Endothelial cell of umbilical vein (primary cell): ENCODE measurements around the gene GARIN5A. TPM values are rescaled to one million over a fixed set of nuclear protein-coding genes. Genes with fewer than 3 reads are reported as not detected.

Experiments
- BruUV-seq: library from RNA; stranded (reverse); fragments of 400-500 nt; replicated peaks from 2 replicates; lab custom pipeline; 2021; lab: Mats Ljungman, UMichigan
- CTCF ChIA-PET: fragments of 300-600, 350-600 bp; sonication (Branson Sonifier 250); formaldehyde crosslinking; loops from one replicate; lab custom pipeline; 2021; ENCODE audit warnings: antibody characterized with exemption, inconsistent platforms; lab: Charles Lee
- POLR2A ChIA-PET: fragments of 300-600, 350-600 bp; sonication (Branson Sonifier 250); formaldehyde crosslinking; loops from one replicate; lab custom pipeline; 2021; ENCODE audit warnings: antibody characterized with exemption, inconsistent platforms; lab: Charles Lee
- DNase-seq: peaks from one replicate; pipeline ENCODE4 v3.0.0-alpha.2; 2011; ENCODE audit warnings: low read depth, low spot score
- FAIRE-seq: peaks from 2 replicates; lab custom pipeline; 2011; peaks lifted over from hg19 to GRCh38; lab: Jason Lieb, UNC
- H2AFZ ChIP-seq: 2 replicates; pipeline ENCODE4 v1.6.0; 2012; ENCODE audit warnings: low read depth, low read length, control low read depth, inconsistent platforms
- H3K27ac ChIP-seq: 2 replicates; pipeline ENCODE4 v1.5.1; 2011; ENCODE audit warnings: low read depth, mild to moderate bottlenecking, control low read depth, low read length, moderate library complexity; ENCODE audit not compliant: insufficient read depth
- H3K27me3 ChIP-seq, 2 experiments: 2 replicates each; pipeline versions ENCODE4 v1.6.0 to v1.6.1; 2011; ENCODE audit warnings: low read length in 2 of 2, mixed read lengths in 1 of 2; ENCODE audit not compliant: control insufficient read depth in 2 of 2, insufficient read depth in 2 of 2
- H3K36me3 ChIP-seq, 2 experiments: 2 replicates in 1 of 2; 3 replicates in 1 of 2; pipeline ENCODE4 v1.5.1; 2011; ENCODE audit warnings: low read length in 2 of 2, mild to moderate bottlenecking in 1 of 2, moderate library complexity in 1 of 2; ENCODE audit not compliant: control insufficient read depth in 2 of 2, insufficient read depth in 2 of 2; ENCODE audit errors: extremely low read depth in 1 of 2
- H3K4me1 ChIP-seq: 3 replicates; pipeline ENCODE4 v1.5.1; 2011; ENCODE audit warnings: mild to moderate bottlenecking, low read length; ENCODE audit not compliant: control insufficient read depth, insufficient read depth; ENCODE audit errors: extremely low read depth
- H3K4me2 ChIP-seq: 2 replicates; pipeline ENCODE4 v1.6.1; 2011; ENCODE audit warnings: low read length, control low read depth, mixed read lengths; ENCODE audit not compliant: insufficient read depth
- H3K4me3 ChIP-seq, 3 experiments: fragments of 200-600 bp in 1 of 3; sonication (generic), shearing (Covaris generic) in 1 of 3; replicated peaks in 1 of 3; 2 replicates each; pipeline ENCODE4 v1.5.1; 2011 to 2016; ENCODE audit warnings: control low read depth in 3 of 3, low read length in 3 of 3, mild to moderate bottlenecking in 2 of 3, inconsistent platforms in 1 of 3, low read depth in 1 of 3, moderate library complexity in 1 of 3; ENCODE audit not compliant: insufficient read depth in 1 of 3
- H3K79me2 ChIP-seq: 2 replicates; pipeline ENCODE4 v1.6.0; 2012; ENCODE audit warnings: low read length, inconsistent platforms; ENCODE audit not compliant: control insufficient read depth, insufficient read depth
- H3K9ac ChIP-seq: replicated peaks from 2 replicates; pipeline ENCODE3; 2011; ENCODE audit warnings: low read length, control low read depth; ENCODE audit not compliant: insufficient read depth; ENCODE audit errors: extremely low read depth
- H3K9me1 ChIP-seq: replicated peaks from 3 replicates; pipeline ENCODE4 v1.6.0; 2011; ENCODE audit warnings: mild to moderate bottlenecking, low read length; ENCODE audit not compliant: control insufficient read depth, insufficient read depth; ENCODE audit errors: extremely low read depth
- H3K9me3 ChIP-seq: replicated peaks from 2 replicates; pipeline ENCODE4 v1.5.1; 2012; ENCODE audit warnings: low read length, inconsistent platforms; ENCODE audit not compliant: control insufficient read depth, insufficient read depth
- H4K20me1 ChIP-seq: replicated peaks from 2 replicates; pipeline ENCODE3; 2011; ENCODE audit warnings: mild to moderate bottlenecking, low read length; ENCODE audit not compliant: control insufficient read depth, insufficient read depth; ENCODE audit errors: extremely low read depth
- EZH2 ChIP-seq: IDR thresholded peaks from 2 replicates; pipeline ENCODE4 v1.6.1; 2012; ENCODE audit warnings: borderline replicate concordance, low read depth, mild to moderate bottlenecking, moderate library complexity, low read length, inconsistent platforms; ENCODE audit not compliant: severe bottlenecking
- FOS ChIP-seq: IDR thresholded peaks from 2 replicates; pipeline ENCODE4 v1.6.1; 2011; ENCODE audit warnings: mild to moderate bottlenecking, low read length, moderate library complexity, borderline replicate concordance; ENCODE audit not compliant: insufficient read depth
- GATA2 ChIP-seq: IDR thresholded peaks from 2 replicates; pipeline ENCODE4 v1.7.0; 2011; ENCODE audit warnings: low read depth, mild to moderate bottlenecking, moderate library complexity, mixed read lengths, low read length; ENCODE audit not compliant: insufficient read length, insufficient read depth
- JUN ChIP-seq: IDR thresholded peaks from 2 replicates; pipeline ENCODE4 v1.6.1; 2011; ENCODE audit warnings: borderline replicate concordance, low read depth; ENCODE audit not compliant: insufficient read length, insufficient read depth
- MAX ChIP-seq: IDR thresholded peaks from 2 replicates; pipeline ENCODE4 v1.6.1; 2011; ENCODE audit not compliant: insufficient read depth, insufficient read length
- MYC ChIP-seq: IDR thresholded peaks from one replicate; pipeline ENCODE4 v1.6.1; 2011; ENCODE audit warnings: mild to moderate bottlenecking, low read depth, low read length
- POLR2A ChIP-seq: IDR thresholded peaks from 2 replicates; pipeline ENCODE4 v1.6.1; 2012; ENCODE audit warnings: low read depth, mild to moderate bottlenecking, control low read depth, low read length
- POLR2AphosphoS5 ChIP-seq: IDR thresholded peaks from 2 replicates; pipeline ENCODE4 v1.6.1; 2012; ENCODE audit warnings: low read depth, mild to moderate bottlenecking, control low read depth, low read length, moderate library complexity; ENCODE audit not compliant: insufficient read depth
- dilution Hi-C: fragments of 300-500 bp; cut with MboI; formaldehyde crosslinking; loops from one replicate; pipeline ENCODE4 v1.15.0; 2019; ENCODE audit warnings: low sequenced_read_pairs; ENCODE audit not compliant: extremely low pct_ligation_motif_present
- intact Hi-C: fragments of 100-400 bp; cut with micrococcal nuclease; formaldehyde crosslinking; loops from one replicate; pipeline ENCODE4 v1.10.0; 2022
- polyA plus RNA-seq, 4 experiments: library from polyadenylated mRNA; depleted of rRNA in 3 of 4; stranded (reverse) in 3 of 4; unstranded in 1 of 4; fragments of >200 nt; gene quantifications; 2 replicates each; pipeline versions ENCODE4 v1.2.1 to v1.2.3, GENCODE V29; 2011 to 2012; ENCODE audit warnings: missing spikeins in 1 of 4
- total RNA-seq: library from RNA; stranded (reverse); gene quantifications from 2 replicates; pipeline ENCODE4 v1.2.3, GENCODE V29; 2021
- TF ChIP-seq, protein P1 (sequence below), 2 donors: IDR thresholded peaks; 1 replicate in 1 of 2; 2 replicates in 1 of 2; pipeline ENCODE4 v1.5.1; 2011; ENCODE audit warnings: low read length in 2 of 2, mild to moderate bottlenecking in 2 of 2, moderate library complexity in 2 of 2, control low read depth in 1 of 2, inconsistent platforms in 1 of 2, low read depth in 1 of 2; ENCODE audit not compliant: insufficient read depth in 1 of 2; ENCODE audit errors: extremely low read depth in 1 of 2

GARIN5A gene
- total and polyA plus RNA-seq, 2 donors (not counting 3 experiments of a cell fraction or from before 2014, with no cell fraction given): 0.44 to 0.76 TPM

DNA sequence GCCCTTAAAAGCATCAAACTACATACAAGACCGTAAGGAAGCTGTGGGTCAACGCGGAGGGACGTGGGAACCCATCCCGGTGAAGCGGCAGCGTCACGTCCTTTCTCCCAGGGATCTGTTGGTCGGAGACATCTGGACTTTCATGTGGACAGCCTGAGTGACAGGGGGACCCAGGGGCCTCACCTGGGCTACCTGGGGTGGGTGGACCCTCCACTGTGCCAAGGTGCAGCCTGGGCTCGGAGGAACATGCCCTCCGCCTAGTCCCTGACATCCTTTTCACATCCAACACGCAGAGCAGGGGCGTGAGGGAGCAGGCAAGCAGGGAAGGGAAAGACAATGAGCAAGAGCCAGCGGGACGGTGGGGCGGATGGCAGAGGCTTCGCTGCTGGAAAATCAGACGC, 13.8 kb upstream of the GARIN5A start:
- intact Hi-C loops: no loop called here
- Histone ChIP-seq H3K4me3 (no peak overlapping the region), H3K79me2 (no peaks in the 10 kb centered on the region), H3K9me1 (no peaks in the 10 kb centered on the region), H4K20me1 (no peaks in the 10 kb centered on the region), H3K9me3 (no peaks in the 10 kb centered on the region), H2AFZ (no peak overlapping the region), H3K36me3 (no peaks in the 10 kb centered on the region), H3K27ac (no peak overlapping the region), H3K27me3 (peaks cover 10 to 12% of the 10 kb centered on the region in 2 experiments), H3K4me2 (no peak overlapping the region), H3K4me1 (no peaks in the 10 kb centered on the region), H3K9ac (no peak overlapping the region)
- POLR2A ChIA-PET: no interaction called here
- DNase-seq (no peak), FAIRE-seq (no peak)
- CTCF ChIA-PET: no interaction called here
- no TSS peak for BruUV-seq
- dilution Hi-C loops: no loop called here
- TF ChIP-seq MYC (no peak), POLR2A (no peak), JUN (no peak), POLR2AphosphoS5 (no peak), EZH2 (no peak), GATA2 (no peak), FOS (no peak), MAX (no peak)
- TF ChIP-seq, protein P1, sequence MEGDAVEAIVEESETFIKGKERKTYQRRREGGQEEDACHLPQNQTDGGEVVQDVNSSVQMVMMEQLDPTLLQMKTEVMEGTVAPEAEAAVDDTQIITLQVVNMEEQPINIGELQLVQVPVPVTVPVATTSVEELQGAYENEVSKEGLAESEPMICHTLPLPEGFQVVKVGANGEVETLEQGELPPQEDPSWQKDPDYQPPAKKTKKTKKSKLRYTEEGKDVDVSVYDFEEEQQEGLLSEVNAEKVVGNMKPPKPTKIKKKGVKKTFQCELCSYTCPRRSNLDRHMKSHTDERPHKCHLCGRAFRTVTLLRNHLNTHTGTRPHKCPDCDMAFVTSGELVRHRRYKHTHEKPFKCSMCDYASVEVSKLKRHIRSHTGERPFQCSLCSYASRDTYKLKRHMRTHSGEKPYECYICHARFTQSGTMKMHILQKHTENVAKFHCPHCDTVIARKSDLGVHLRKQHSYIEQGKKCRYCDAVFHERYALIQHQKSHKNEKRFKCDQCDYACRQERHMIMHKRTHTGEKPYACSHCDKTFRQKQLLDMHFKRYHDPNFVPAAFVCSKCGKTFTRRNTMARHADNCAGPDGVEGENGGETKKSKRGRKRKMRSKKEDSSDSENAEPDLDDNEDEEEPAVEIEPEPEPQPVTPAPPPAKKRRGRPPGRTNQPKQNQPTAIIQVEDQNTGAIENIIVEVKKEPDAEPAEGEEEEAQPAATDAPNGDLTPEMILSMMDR (IDR thresholded peaks at IDR 0.05; ENCODE audit: extremely low read depth in 1 of 2, insufficient read depth in 1 of 2, low read depth in 1 of 2, low read length in 2 of 2): no peak
